HG02884 (cell line): ENCODE measurements around the gene WDR36.

Source experiments
- ATAC-seq: cut with Tn5 transposase; IDR thresholded peaks from one replicate; pipeline ENCODE4 v1.9.1; 2021; ENCODE audit warnings: mild to moderate bottlenecking, moderate library complexity; ENCODE audit not compliant: unreplicated experiment

The WDR36 gene

GRCh38 chr5:111092062-111092853 is at the start of gene WDR36:
Gene WDR36 (plus strand): TSS chr5:111092348. CDS start chr5:111092457, 109 bp downstream.
- ATAC-seq, result peak; percentile 89

GRCh38 chr5:111043712-111044506 is 48.2 kb upstream of the WDR36 start:
- ATAC-seq, result no peak

GRCh38 chr5:111058064-111058463 is 34.1 kb upstream of the WDR36 start:
- no peak for ATAC-seq

GRCh38 chr5:111060169-111060568 is 32.0 kb upstream of the WDR36 start:
- no peak for ATAC-seq

GRCh38 chr5:111061618-111062017 is 30.5 kb upstream of the WDR36 start:
- ATAC-seq, result no peak

- ATAC-seq, result no peak
Observed at GRCh38 chr5:111063709-111064322, 28.3 kb upstream of the WDR36 start.

GRCh38 chr5:111066261-111066938 is 25.7 kb upstream of the WDR36 start:
- no peak for ATAC-seq

GRCh38 chr5:111068213-111068612 is 23.9 kb upstream of the WDR36 start:
- ATAC-seq, result no peak

- no peak for ATAC-seq
Observed at GRCh38 chr5:111069839-111070238, 22.3 kb upstream of the WDR36 start.

- peak; percentile 41 for ATAC-seq
Observed at GRCh38 chr5:111070272-111071134, 21.6 kb upstream of the WDR36 start.

GRCh38 chr5:111071413-111071812 is 20.7 kb upstream of the WDR36 start, which contains the start of gene TSLP:
Gene TSLP (plus strand): TSS chr5:111071713. CDS start chr5:111071891, 178 bp downstream.
- ATAC-seq, result no peak

GRCh38 chr5:111072949-111073682 is 19.0 kb upstream of the WDR36 start:
- ATAC-seq, result peak; percentile 55

GRCh38 chr5:111074244-111074643 is 17.9 kb upstream of the WDR36 start:
- no peak for ATAC-seq

- ATAC-seq, result no peak
Observed at GRCh38 chr5:111075520-111075919, 16.6 kb upstream of the WDR36 start.

GRCh38 chr5:111076091-111076490 is 16.1 kb upstream of the WDR36 start:
- ATAC-seq, result no peak

- ATAC-seq, result no peak
Observed at GRCh38 chr5:111077678-111078077, 14.5 kb upstream of the WDR36 start.

GRCh38 chr5:111079846-111080245 is 12.3 kb upstream of the WDR36 start:
- ATAC-seq, result no peak

GRCh38 chr5:111083323-111083722 is 8.8 kb upstream of the WDR36 start:
- ATAC-seq, result no peak

- no peak for ATAC-seq
Observed at GRCh38 chr5:111095982-111096381, 3.8 kb downstream of the WDR36 start.
